H1 (cell line): ENCODE measurements around the gene PDGFA. TPM values are rescaled to one million over a fixed set of nuclear protein-coding genes. Genes with fewer than 3 reads are reported as not detected.

Experiments
- CTCF ChIA-PET: fragments of 300-600 bp; sonication (Branson Sonifier 250); formaldehyde crosslinking; loops from one replicate; lab custom pipeline; 2021; ENCODE audit not compliant: partially characterized antibody; lab: Charles Lee
- POLR2A ChIA-PET: fragments of 300-600 bp; sonication (Branson Sonifier 250); formaldehyde crosslinking; loops from one replicate; lab custom pipeline; 2021; ENCODE audit warnings: inconsistent platforms; ENCODE audit not compliant: partially characterized antibody; lab: Charles Lee
- DNase-seq, 2 experiments: peaks; one replicate each; pipeline versions ENCODE4 v3.0.0 to v3.0.0-alpha.2; 2010 to 2022; ENCODE audit warnings: low spot score in 2 of 2, low read depth in 1 of 2, mixed read lengths in 1 of 2
- FAIRE-seq: peaks from 2 replicates; lab custom pipeline; 2011; peaks lifted over from hg19 to GRCh38; lab: Jason Lieb, UNC
- H2AFZ ChIP-seq: 2 replicates; pipeline ENCODE4 v1.8.1; 2012; ENCODE audit warnings: low read length, inconsistent platforms
- H2AK5ac ChIP-seq: 2 replicates; pipeline ENCODE4 v1.6.1; 2013; ENCODE audit warnings: low read depth, low read length
- H2BK120ac ChIP-seq: replicated peaks from 2 replicates; pipeline ENCODE3; 2013; ENCODE audit warnings: low read depth, low read length, inconsistent platforms
- H2BK12ac ChIP-seq: 2 replicates; pipeline ENCODE4 v1.6.1; 2013; ENCODE audit warnings: low read depth, low read length
- H2BK15ac ChIP-seq: 2 replicates; pipeline ENCODE4 v1.6.1; 2013; ENCODE audit warnings: low read length
- H2BK20ac ChIP-seq: 2 replicates; pipeline ENCODE4 v1.6.1; 2013; ENCODE audit warnings: low read length
- H2BK5ac ChIP-seq: 2 replicates; pipeline ENCODE4 v1.6.1; 2013; ENCODE audit warnings: low read depth, low read length
- H3K14ac ChIP-seq: 2 replicates; pipeline ENCODE4 v1.6.1; 2013; ENCODE audit warnings: inconsistent platforms; ENCODE audit not compliant: insufficient read length
- H3K18ac ChIP-seq: 2 replicates; pipeline ENCODE4 v1.6.1; 2013; ENCODE audit warnings: low read length; ENCODE audit errors: extremely low read depth
- H3K23ac ChIP-seq: 2 replicates; pipeline ENCODE4 v1.6.1; 2013; ENCODE audit warnings: inconsistent platforms; ENCODE audit not compliant: insufficient read length
- H3K23me2 ChIP-seq: 2 replicates; pipeline ENCODE4 v1.6.1; 2013; ENCODE audit warnings: low read depth, low read length
- H3K27ac ChIP-seq: 2 replicates; pipeline ENCODE4 v1.6.1; 2011; ENCODE audit warnings: low read depth, low read length, inconsistent platforms
- H3K27me3 ChIP-seq, 4 experiments: replicated peaks in 1 of 4; 1 replicate in 1 of 4; 2 replicates in 3 of 4; pipeline versions ENCODE4 v1.6.1 to v1.8.1; 2011 to 2013; ENCODE audit warnings: low read length in 3 of 4, mild to moderate bottlenecking in 3 of 4, inconsistent platforms in 2 of 4, mixed read lengths in 2 of 4, moderate library complexity in 1 of 4; ENCODE audit not compliant: control insufficient read depth in 3 of 4, insufficient read depth in 3 of 4; ENCODE audit errors: extremely low read depth in 1 of 4
- H3K36me3 ChIP-seq, 4 experiments: 2 replicates each; pipeline versions ENCODE4 v1.6.1 to v1.8.1; 2011 to 2013; ENCODE audit warnings: mild to moderate bottlenecking in 4 of 4, low read length in 3 of 4, moderate library complexity in 2 of 4, control low read depth in 1 of 4, inconsistent platforms in 1 of 4; ENCODE audit not compliant: insufficient read depth in 4 of 4, control insufficient read depth in 2 of 4
- H3K4ac ChIP-seq: replicated peaks from 2 replicates; pipeline ENCODE3; 2013; ENCODE audit warnings: low read length, low read depth, mixed read lengths, inconsistent platforms; ENCODE audit not compliant: insufficient read length
- H3K4me1 ChIP-seq, 4 experiments: replicated peaks in 1 of 4; 1 replicate in 1 of 4; 2 replicates in 3 of 4; pipeline versions ENCODE4 v1.6.1 to v1.8.1; 2011 to 2013; ENCODE audit warnings: low read length in 3 of 4, inconsistent platforms in 2 of 4, mixed read lengths in 1 of 4; ENCODE audit not compliant: insufficient read depth in 4 of 4, control insufficient read depth in 3 of 4
- H3K4me2 ChIP-seq, 2 experiments: 2 replicates each; pipeline versions ENCODE4 v1.6.1 to v1.8.1; 2011 to 2013; ENCODE audit warnings: low read depth in 2 of 2, low read length in 2 of 2, control low read depth in 1 of 2, inconsistent platforms in 1 of 2, mild to moderate bottlenecking in 1 of 2; ENCODE audit not compliant: insufficient read depth in 1 of 2
- H3K4me3 ChIP-seq, 4 experiments: fragments of 200-600, 300-600 bp in 1 of 4; sonication (generic), shearing (Covaris generic), sonication (Bioruptor Twin) in 1 of 4; 2 replicates each; pipeline versions ENCODE4 v1.5.1 to v1.8.1; 2011 to 2016; ENCODE audit warnings: low read length in 4 of 4, low read depth in 3 of 4, control low read depth in 2 of 4, inconsistent platforms in 2 of 4, mild to moderate bottlenecking in 2 of 4, mixed read lengths in 1 of 4, moderate library complexity in 1 of 4; ENCODE audit not compliant: insufficient read depth in 2 of 4; ENCODE audit errors: extremely low read depth in 1 of 4
- H3K56ac ChIP-seq: replicated peaks from 2 replicates; pipeline ENCODE3; 2013; ENCODE audit warnings: low read depth, mild to moderate bottlenecking, mixed read lengths, low read length, inconsistent platforms; ENCODE audit not compliant: insufficient read length
- H3K79me1 ChIP-seq: 2 replicates; pipeline ENCODE4 v1.6.1; 2013; ENCODE audit warnings: low read depth, low read length, control low read depth
- H3K79me2 ChIP-seq, 2 experiments: 2 replicates each; pipeline versions ENCODE4 v1.6.1 to v1.8.1; 2012 to 2013; ENCODE audit warnings: low read length in 2 of 2, mild to moderate bottlenecking in 2 of 2, inconsistent platforms in 1 of 2; ENCODE audit not compliant: insufficient read depth in 2 of 2, control insufficient read depth in 1 of 2
- H3K9ac ChIP-seq, 4 experiments: replicated peaks in 1 of 4; 1 replicate in 1 of 4; 2 replicates in 3 of 4; pipeline versions ENCODE4 v1.6.1 to v1.8.1; 2011 to 2013; ENCODE audit warnings: low read depth in 3 of 4, low read length in 3 of 4, control low read depth in 2 of 4, mild to moderate bottlenecking in 2 of 4, moderate library complexity in 2 of 4, inconsistent platforms in 1 of 4; ENCODE audit errors: extremely low read depth in 1 of 4
- H3K9me3 ChIP-seq, 2 experiments: 2 replicates each; pipeline versions ENCODE4 v1.6.1 to v1.8.1; 2012 to 2013; ENCODE audit warnings: mild to moderate bottlenecking in 2 of 2, moderate library complexity in 2 of 2, control low read depth in 1 of 2, inconsistent platforms in 1 of 2, low read depth in 1 of 2, low read length in 1 of 2, mixed read lengths in 1 of 2; ENCODE audit not compliant: insufficient read depth in 2 of 2
- H4K20me1 ChIP-seq, 2 experiments: replicated peaks in 1 of 2; 2 replicates each; pipeline versions ENCODE3 to v1.8.1; 2011 to 2013; ENCODE audit warnings: inconsistent platforms in 2 of 2, low read length in 2 of 2, mild to moderate bottlenecking in 1 of 2; ENCODE audit not compliant: insufficient read depth in 2 of 2, control insufficient read depth in 1 of 2
- H4K5ac ChIP-seq: 2 replicates; pipeline ENCODE4 v1.6.1; 2013; ENCODE audit warnings: low read length, low read depth, mixed read lengths, inconsistent platforms; ENCODE audit not compliant: insufficient read length
- H4K8ac ChIP-seq: 2 replicates; pipeline ENCODE4 v1.8.0; 2013; ENCODE audit warnings: mild to moderate bottlenecking, moderate library complexity, low read length, inconsistent platforms; ENCODE audit not compliant: insufficient read depth; ENCODE audit errors: extremely low read depth
- H4K91ac ChIP-seq: replicated peaks from 2 replicates; pipeline ENCODE3; 2013; ENCODE audit warnings: low read length, mixed read lengths, inconsistent platforms; ENCODE audit not compliant: insufficient read length
- BACH1 ChIP-seq: IDR thresholded peaks from 2 replicates; pipeline ENCODE4 v1.6.1; 2012; ENCODE audit warnings: low read length, improper control_type of control experiment
- CHD2 ChIP-seq: IDR thresholded peaks from 2 replicates; pipeline ENCODE4 v1.6.1; 2012; ENCODE audit warnings: low read length, improper control_type of control experiment
- GABPA ChIP-seq: IDR thresholded peaks from 2 replicates; pipeline ENCODE4 v1.6.1; 2011; ENCODE audit warnings: mild to moderate bottlenecking, low read length, moderate library complexity, borderline replicate concordance; ENCODE audit not compliant: insufficient read depth
- KDM4A ChIP-seq: IDR thresholded peaks from one replicate; pipeline ENCODE4 v1.7.1; 2012; ENCODE audit warnings: low read depth, mild to moderate bottlenecking, moderate library complexity, low read length, inconsistent platforms; ENCODE audit not compliant: severe bottlenecking
- MAFK ChIP-seq: IDR thresholded peaks from 2 replicates; pipeline ENCODE4 v1.6.1; 2012; ENCODE audit warnings: low read depth, mild to moderate bottlenecking, improper control_type of control experiment, low read length
- POLR2A ChIP-seq, 2 experiments: IDR thresholded peaks; 1 replicate in 1 of 2; 2 replicates in 1 of 2; pipeline ENCODE4 v1.6.1; 2011; ENCODE audit warnings: low read depth in 2 of 2, low read length in 2 of 2, mild to moderate bottlenecking in 2 of 2; ENCODE audit errors: control extremely low read depth in 1 of 2
- POLR2AphosphoS5 ChIP-seq: IDR thresholded peaks from 2 replicates; pipeline ENCODE4 v1.6.1; 2011; ENCODE audit warnings: low read depth, low read length
- SP1 ChIP-seq: IDR thresholded peaks from 2 replicates; pipeline ENCODE4 v1.6.1; 2011; ENCODE audit warnings: low read depth, low read length
- ZNF274 ChIP-seq: IDR thresholded peaks from 2 replicates; pipeline ENCODE4 v1.7.0; 2012; ENCODE audit warnings: low read length, borderline replicate concordance; ENCODE audit errors: extremely low read depth
- WGBS, 2 experiments: shearing (Covaris generic) in 1 of 2; methylation state at CpG; one replicate each; pipeline versions ENCODE4 v1.1.6 to v1.1.7; 2013 to 2015; ENCODE audit warnings: low lambda C conversion rate in 2 of 2, mixed read lengths in 2 of 2, inconsistent platforms in 1 of 2, low coverage in 1 of 2, missing lambda C conversion rate in 1 of 2; ENCODE audit not compliant: insufficient replicate concordance in 2 of 2, insufficient coverage in 1 of 2, insufficient read length in 1 of 2; ENCODE audit errors: extremely low coverage in 1 of 2, missing lambda C conversion rate in 1 of 2; 5-methylcytosine and 5-hydroxymethylcytosine counted together
- polyA plus RNA-seq, 7 experiments: library from polyadenylated mRNA; depleted of rRNA in 3 of 7; stranded (reverse) in 5 of 7; unstranded in 2 of 7; fragments of >200 nt in 5 of 7; fragments of 200-250 nt in 2 of 7; gene quantifications; 1 replicate in 5 of 7; 2 replicates in 1 of 7; 4 replicates in 1 of 7; pipeline versions ENCODE4 v1.2.1 to v1.2.3, GENCODE V29; 2011 to 2013; ENCODE audit warnings: missing spikeins in 2 of 7, mixed read lengths in 2 of 7
- total RNA-seq: library from RNA; stranded (reverse); fragmentation: NEBNext Ultra II Directional; extraction: Animal tissue kit (Norgen Biotek cat#: 25700); gene quantifications from 2 replicates; pipeline ENCODE4 v1.2.1, GENCODE V29; 2021

Gene PDGFA
- total and polyA plus RNA-seq, 2 of the 8 experiments (the other 6 are each of a cell fraction or from before 2014, with no cell fraction given), result 21.1 to 43.0 TPM

GRCh38 chr7:479115-479947 lies 40.3 kb downstream of the PDGFA start:
- no peaks in the 10 kb centered on the region; a peak in 1 of 4 replicates for H3K9me3 ChIP-seq
- H3K27ac ChIP-seq, result no peak overlapping the region
- H2BK15ac ChIP-seq, result peak overlapping the region; percentile 81; the same call in 1 of the 2 replicates
- no peak overlapping the region for H2AFZ ChIP-seq
- no peak overlapping the region for H3K23ac ChIP-seq
- no peak overlapping the region for H3K56ac ChIP-seq
- no peak overlapping the region for H4K91ac ChIP-seq
- 86% methylated on average over 20 of the region's 20 CpGs; no CpG with 5 or more reads in 1 of the 2 experiments for WGBS, 2 experiments
- no peak overlapping the region for H3K4me3 ChIP-seq
- H4K20me1 ChIP-seq, result peaks cover 0 to 8% of the 10 kb centered on the region in 2 experiments
- no peaks in the 10 kb centered on the region for H3K79me2 ChIP-seq
- no peaks in the 10 kb centered on the region for H3K27me3 ChIP-seq
- no peak overlapping the region for H4K5ac ChIP-seq
- FAIRE-seq (no peak), DNase-seq (peak in 1 of 2 experiments; percentile 48)
- ChIA-PET CTCF (interaction anchor here (0.7 to 2.3 kb wide), 4 partner anchors 8 to 147 kb away, joined by 3 to 6 read pairs (median 4); no protein-coding TSS in a partner anchor), POLR2A (interaction anchor here (0.8 to 1.4 kb wide), 3 partner anchors 36 to 42 kb away, joined by 3 to 4 read pairs (median 4); partner anchors contain the start of gene PDGFA)
- H3K4ac ChIP-seq, result no peak overlapping the region
- no peak overlapping the region for H3K14ac ChIP-seq
- no peak overlapping the region for H3K4me2 ChIP-seq
- peak overlapping the region; percentile 48; the same call in 1 of the 2 replicates for H2BK20ac ChIP-seq
- H3K9ac ChIP-seq, result no peak overlapping the region
- H2BK120ac ChIP-seq, result no peak overlapping the region
- no peak overlapping the region for H2BK5ac ChIP-seq
- H3K18ac ChIP-seq, result no peak overlapping the region; the same call in 1 of the 2 replicates
- peak overlapping the region; percentile 95; the same call in 1 of the 2 replicates for H2AK5ac ChIP-seq
- no peaks in the 10 kb centered on the region for H3K36me3 ChIP-seq
- no peaks in the 10 kb centered on the region for H3K79me1 ChIP-seq
- H3K4me1 ChIP-seq, result peaks cover 0 to 21% (median 9%) of the 10 kb centered on the region in 4 experiments; a peak in 6 of 7 replicates
- peak overlapping the region; percentile 46; the same call in 1 of the 2 replicates for H4K8ac ChIP-seq
- H2BK12ac ChIP-seq, result peak overlapping the region; percentile 84; the same call in 1 of the 2 replicates
- peaks cover 15% of the 10 kb centered on the region; the same call in 1 of the 2 replicates for H3K23me2 ChIP-seq
- no peak for TF ChIP-seq GABPA
- TF ChIP-seq MAFK, result no peak
- TF ChIP-seq ZNF274, result no peak
- TF ChIP-seq SP1, result no peak
- TF ChIP-seq POLR2A (IDR thresholded peaks at IDR 0.05; ENCODE audit: control extremely low read depth in 1 of 2, low read depth in 2 of 2, low read length in 2 of 2), result no peak
- TF ChIP-seq POLR2AphosphoS5, result no peak
- no peak for TF ChIP-seq CHD2
- TF ChIP-seq BACH1, result no peak
- TF ChIP-seq KDM4A, result no peak
